A673 (cell line): ENCODE results near the gene ACTN4. TPM values are rescaled to one million over a fixed set of nuclear protein-coding genes. Genes with fewer than 3 reads are reported as not detected.

Experiments used
- BruUV-seq: library from RNA; stranded (reverse); fragments of 400-500 nt; replicated peaks from 2 replicates; lab custom pipeline; 2021; lab: Mats Ljungman, UMichigan
- CTCF ChIA-PET: fragments of 300-600 bp; sonication (Branson Sonifier 250); formaldehyde crosslinking; loops from one replicate; lab custom pipeline; 2022; ENCODE audit warnings: antibody characterized with exemption; lab: Charles Lee
- POLR2A ChIA-PET: fragments of 300-600 bp; sonication (Branson Sonifier 250); formaldehyde crosslinking; loops from one replicate; lab custom pipeline; 2022; ENCODE audit warnings: antibody characterized with exemption; ENCODE audit not compliant: low non-redundant PET; lab: Charles Lee
- DNase-seq: peaks from one replicate; pipeline ENCODE4 v3.0.0-alpha.2; 2015; ENCODE audit warnings: low spot score
- H3K27ac ChIP-seq: fragments of 200-600 bp; sonication (generic); 2 replicates; pipeline ENCODE4 v1.5.1; 2016; ENCODE audit warnings: mixed run types, low read depth, mild to moderate bottlenecking, mixed read lengths, antibody characterized with exemption, low read length; ENCODE audit not compliant: poor library complexity, severe bottlenecking
- H3K27me3 ChIP-seq: fragments of 200-600 bp; sonication (generic); replicated peaks from 2 replicates; pipeline ENCODE4 v1.6.1; 2017; ENCODE audit warnings: mixed run types, low read depth, mild to moderate bottlenecking, mixed read lengths, antibody characterized with exemption, low read length; ENCODE audit not compliant: insufficient read depth, poor library complexity
- H3K36me3 ChIP-seq: fragments of 200-600 bp; sonication (generic); 2 replicates; pipeline ENCODE4 v1.6.1; 2016; ENCODE audit warnings: mixed run types, mild to moderate bottlenecking, mixed read lengths, antibody characterized with exemption, low read length; ENCODE audit not compliant: insufficient read depth, poor library complexity, severe bottlenecking
- H3K4me1 ChIP-seq: fragments of 200-600 bp; sonication (generic); 2 replicates; pipeline ENCODE4 v1.6.1; 2017; ENCODE audit warnings: mixed run types, mild to moderate bottlenecking, mixed read lengths, antibody characterized with exemption, low read length; ENCODE audit not compliant: insufficient read depth, poor library complexity, severe bottlenecking
- H3K4me3 ChIP-seq: fragments of 200-600 bp; sonication (generic); 2 replicates; pipeline ENCODE4 v1.5.1; 2016; ENCODE audit warnings: low read depth, mixed run types, mild to moderate bottlenecking, mixed read lengths, low read length; ENCODE audit not compliant: poor library complexity, severe bottlenecking
- H3K9me3 ChIP-seq: fragments of 200-600 bp; sonication (generic); 2 replicates; pipeline ENCODE4 v1.6.1; 2016; ENCODE audit warnings: mixed run types, low read depth, mild to moderate bottlenecking, mixed read lengths, antibody characterized with exemption, low read length; ENCODE audit not compliant: poor library complexity, severe bottlenecking
- EZH2 ChIP-seq: fragments of 200-600 bp; sonication (generic); IDR thresholded peaks from 2 replicates; pipeline ENCODE4 v1.6.1; 2017; ENCODE audit warnings: borderline replicate concordance, low read depth, mild to moderate bottlenecking, mixed read lengths, antibody characterized with exemption, low read length; ENCODE audit not compliant: poor library complexity, severe bottlenecking
- intact Hi-C: fragments of 100-400 bp; cut with micrococcal nuclease; formaldehyde crosslinking; loops from one replicate; pipeline ENCODE4 v1.10.0; 2022; ENCODE audit not compliant: unreplicated experiment
- total RNA-seq: library from RNA; stranded (reverse); gene quantifications from 2 replicates; pipeline ENCODE4 v1.2.3, GENCODE V29; 2021
- TF ChIP-seq, protein P1 (sequence below): fragments of 300-800, 200-600 bp; sonication (generic); conservative IDR thresholded peaks from 2 replicates; pipeline ENCODE4 v1.5.1; 2017; ENCODE audit warnings: low read depth, mild to moderate bottlenecking, antibody characterized with exemption, low read length, moderate library complexity, mixed read lengths

The ACTN4 gene
- total RNA-seq, 1 experiment from 2014 or later = 397 TPM

DNA sequence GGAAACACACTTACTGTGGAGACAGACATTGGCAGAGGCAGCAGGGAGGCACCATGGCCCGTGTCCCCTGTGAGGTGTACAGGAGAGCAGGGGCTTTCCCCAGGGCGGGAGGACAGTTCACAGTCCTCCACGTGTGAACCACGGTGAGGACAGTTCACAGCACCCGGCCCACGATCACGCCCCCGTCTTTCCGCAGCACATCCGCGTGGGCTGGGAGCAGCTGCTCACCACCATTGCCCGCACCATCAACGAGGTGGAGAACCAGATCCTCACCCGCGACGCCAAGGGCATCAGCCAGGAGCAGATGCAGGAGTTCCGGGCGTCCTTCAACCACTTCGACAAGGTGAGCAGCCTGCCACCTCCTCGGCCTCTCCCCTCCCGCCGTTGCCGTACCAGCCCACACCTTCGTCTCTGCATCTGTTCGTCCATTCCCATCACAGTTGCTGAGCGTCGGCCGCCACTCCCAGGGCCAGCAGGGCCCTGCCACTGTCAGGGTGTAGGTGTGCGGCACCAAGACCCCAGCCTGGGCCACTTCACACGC lies 79.4 kb downstream of the ACTN4 start:
- no peak for DNase-seq
- Histone ChIP-seq H3K27me3 (no peaks in the 10 kb centered on the region), H3K4me1 (no peaks in the 10 kb centered on the region), H3K36me3 (peaks cover 63% of the 10 kb centered on the region), H3K9me3 (no peaks in the 10 kb centered on the region), H3K27ac (no peak overlapping the region), H3K4me3 (no peak overlapping the region)
- POLR2A ChIA-PET = interaction anchor here (0.6 kb wide), 1 partner anchor 146 kb away, joined by 4 read pairs; no protein-coding TSS in a partner anchor
- intact Hi-C loops = no loop called here
- CTCF ChIA-PET = no interaction called here
- TF ChIP-seq, protein P1, sequence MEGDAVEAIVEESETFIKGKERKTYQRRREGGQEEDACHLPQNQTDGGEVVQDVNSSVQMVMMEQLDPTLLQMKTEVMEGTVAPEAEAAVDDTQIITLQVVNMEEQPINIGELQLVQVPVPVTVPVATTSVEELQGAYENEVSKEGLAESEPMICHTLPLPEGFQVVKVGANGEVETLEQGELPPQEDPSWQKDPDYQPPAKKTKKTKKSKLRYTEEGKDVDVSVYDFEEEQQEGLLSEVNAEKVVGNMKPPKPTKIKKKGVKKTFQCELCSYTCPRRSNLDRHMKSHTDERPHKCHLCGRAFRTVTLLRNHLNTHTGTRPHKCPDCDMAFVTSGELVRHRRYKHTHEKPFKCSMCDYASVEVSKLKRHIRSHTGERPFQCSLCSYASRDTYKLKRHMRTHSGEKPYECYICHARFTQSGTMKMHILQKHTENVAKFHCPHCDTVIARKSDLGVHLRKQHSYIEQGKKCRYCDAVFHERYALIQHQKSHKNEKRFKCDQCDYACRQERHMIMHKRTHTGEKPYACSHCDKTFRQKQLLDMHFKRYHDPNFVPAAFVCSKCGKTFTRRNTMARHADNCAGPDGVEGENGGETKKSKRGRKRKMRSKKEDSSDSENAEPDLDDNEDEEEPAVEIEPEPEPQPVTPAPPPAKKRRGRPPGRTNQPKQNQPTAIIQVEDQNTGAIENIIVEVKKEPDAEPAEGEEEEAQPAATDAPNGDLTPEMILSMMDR = no peak
- no peak for TF ChIP-seq EZH2
- no TSS peak for BruUV-seq

DNA sequence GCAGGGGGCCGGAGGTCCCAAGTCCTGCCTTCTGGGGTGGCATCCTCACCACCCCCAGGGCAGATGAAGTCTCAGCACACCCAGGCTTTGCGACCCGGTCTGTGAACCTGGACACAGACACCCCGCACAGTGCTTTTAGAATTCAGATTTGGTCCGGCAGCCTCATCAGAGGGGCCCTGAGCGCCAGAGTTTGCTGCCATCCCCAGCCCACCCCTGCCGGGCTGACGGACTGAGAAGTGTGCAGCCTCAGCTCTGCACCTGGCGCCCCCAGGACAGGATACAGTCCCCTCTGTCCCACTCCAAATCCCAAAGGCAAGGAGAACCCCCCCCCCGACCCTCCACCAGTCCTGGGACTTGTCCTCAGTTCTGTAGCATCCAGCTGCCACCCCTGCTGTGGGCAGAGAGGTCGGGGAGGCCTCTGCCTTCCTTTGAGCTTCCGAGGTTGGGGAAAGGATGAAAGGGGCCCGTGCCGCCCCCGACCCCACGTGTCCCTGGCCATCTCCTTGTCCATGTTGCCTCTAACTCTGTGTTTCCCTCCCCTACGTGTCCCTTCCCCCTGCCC lies 79.9 kb downstream of the ACTN4 start:
- H3K9me3 ChIP-seq = no peaks in the 10 kb centered on the region
- H3K27me3 ChIP-seq = no peaks in the 10 kb centered on the region
- no peak for TF ChIP-seq EZH2
- TF ChIP-seq, protein P1 = no peak
- POLR2A ChIA-PET = interaction anchor here (0.6 kb wide), 1 partner anchor 147 kb away, joined by 4 read pairs; no protein-coding TSS in a partner anchor
- no peaks in the 10 kb centered on the region for H3K4me1 ChIP-seq
- intact Hi-C loops = no loop called here
- no TSS peak for BruUV-seq
- no peak overlapping the region for H3K4me3 ChIP-seq
- peaks cover 58% of the 10 kb centered on the region for H3K36me3 ChIP-seq
- no peak for DNase-seq
- CTCF ChIA-PET = no interaction called here
- no peak overlapping the region for H3K27ac ChIP-seq

DNA sequence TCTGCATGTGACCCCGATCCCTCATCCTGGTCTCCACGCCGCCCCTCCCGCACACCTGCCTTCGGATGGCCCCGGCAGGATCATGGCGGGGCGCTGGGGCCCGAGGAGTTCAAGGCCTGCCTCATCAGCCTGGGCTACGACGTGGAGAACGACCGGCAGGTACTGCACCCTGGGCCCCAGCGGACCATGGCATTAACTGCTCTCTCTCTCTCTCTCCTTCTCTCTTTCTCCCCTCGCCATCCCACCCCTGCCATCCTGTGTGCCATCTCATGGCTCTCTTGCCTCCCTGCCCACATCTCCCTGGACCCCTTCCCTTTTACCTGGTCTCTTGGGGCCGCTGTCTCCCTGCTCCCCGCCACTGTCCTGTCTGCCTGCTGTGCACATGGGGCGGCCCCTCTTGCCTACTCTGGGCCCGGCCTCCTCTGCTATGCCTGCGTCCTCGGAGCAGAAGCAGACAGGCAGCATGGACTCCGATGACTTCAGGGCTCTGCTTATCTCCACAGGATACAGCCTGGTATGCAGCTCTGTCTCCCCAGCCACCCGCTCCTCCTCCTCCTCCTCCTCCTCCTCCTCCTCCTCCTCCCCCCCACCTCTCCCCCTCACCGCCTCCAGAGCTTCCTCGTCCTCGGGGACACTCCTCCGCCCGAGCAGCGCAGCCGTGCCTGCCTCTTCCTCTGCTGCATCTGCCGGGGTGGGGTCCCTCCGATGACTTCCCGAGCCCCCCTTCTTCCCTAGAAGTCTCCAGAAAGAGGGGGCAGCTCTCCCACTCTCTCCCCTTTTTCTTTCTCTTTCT lies 80.6 kb downstream of the ACTN4 start:
- CTCF ChIA-PET = interaction anchor here (0.6 kb wide), 1 partner anchor 220 kb away, joined by 4 read pairs; no protein-coding TSS in a partner anchor
- TF ChIP-seq EZH2 = no peak
- TF ChIP-seq, protein P1 = no peak
- Histone ChIP-seq H3K4me3 (no peak overlapping the region), H3K4me1 (no peaks in the 10 kb centered on the region), H3K9me3 (no peaks in the 10 kb centered on the region), H3K27me3 (no peaks in the 10 kb centered on the region), H3K36me3 (peaks cover 52% of the 10 kb centered on the region), H3K27ac (no peak overlapping the region)
- DNase-seq = no peak
- POLR2A ChIA-PET = no interaction called here
- intact Hi-C loops = no loop called here
- BruUV-seq = no TSS peak
